ENCODE results near the gene GNE. TPM values are rescaled to one million over a fixed set of nuclear protein-coding genes. Genes with fewer than 3 reads are reported as not detected.
"Not testable (repeated sequence)": the region's sequence is repeated elsewhere in the genome, so short reads cannot be mapped to it uniquely, and the experiment has no call there.

Gene GNE
- polyA plus RNA-seq, 3 donors: 4.1 to 5.0 (median 4.5) TPM

DNA sequence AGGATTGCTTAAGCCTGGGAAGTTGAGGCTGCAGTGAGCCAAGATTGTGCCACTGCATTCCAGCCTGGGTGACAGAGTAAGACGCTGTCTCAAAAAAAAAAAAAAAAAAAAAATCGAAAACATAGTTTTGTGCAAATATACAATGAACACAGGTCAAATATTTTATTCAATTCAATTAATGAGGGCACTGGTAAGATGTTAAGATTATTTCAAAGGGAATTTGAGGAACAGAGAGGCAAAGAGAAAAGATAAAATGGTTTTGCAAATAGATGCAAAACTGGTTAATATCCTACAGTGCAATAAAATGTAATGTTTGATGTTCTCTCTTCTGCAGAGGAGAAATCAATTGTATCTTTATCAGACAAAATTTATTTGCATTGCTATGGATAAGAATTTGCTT, 39.5 kb upstream of the GNE start:
- intact Hi-C loops (cut with micrococcal nuclease): no loop called here
- Mint-ChIP-seq H3K4me1 (no peaks in the 10 kb centered on the region), H3K9me3 (no peaks in the 10 kb centered on the region), H3K4me3 (no peak overlapping the region), H3K36me3 (no peaks in the 10 kb centered on the region), H3K27ac (no peak overlapping the region), H3K27me3 (ENCODE audit: low read depth in 3 of 3) (peaks cover 0 to 3% (median 2%) of the 10 kb centered on the region in 3 donors)
- no peaks in the 10 kb centered on the region for H3K27me3 ChIP-seq (ENCODE audit: control insufficient read depth in 2 of 2, insufficient read depth in 2 of 2, low read length in 2 of 2)
- H4K20me1 ChIP-seq (ENCODE audit: insufficient read depth, low read length): no peaks in the 10 kb centered on the region
- no peak overlapping the region for H3K4me2 ChIP-seq (replicated peaks; ENCODE audit: extremely low read depth, low read length, poor library complexity, severe bottlenecking)
- no peaks in the 10 kb centered on the region for H3K79me2 ChIP-seq (ENCODE audit: insufficient read depth, low read length)
- no peaks in the 10 kb centered on the region for H3K4me1 ChIP-seq (ENCODE audit: control insufficient read depth in 1 of 2, insufficient read depth in 2 of 2, low read length in 2 of 2)
- no peaks in the 10 kb centered on the region for H3K9me3 ChIP-seq (replicated peaks in 1 of 2; ENCODE audit: control insufficient read depth in 1 of 2, insufficient read depth in 1 of 2, low read length in 2 of 2)
- no peak overlapping the region for H2AFZ ChIP-seq (ENCODE audit: insufficient read depth, low read depth, low read length, poor library complexity, severe bottlenecking)
- no CpG with 5 or more reads among the region's 2 CpGs for WGBS (ENCODE audit: insufficient coverage)
- no peak for DNase-seq
- no peak overlapping the region for H3K9ac ChIP-seq (ENCODE audit: insufficient read depth, low read length, poor library complexity, severe bottlenecking)
- no peak overlapping the region for H3K27ac ChIP-seq (ENCODE audit: low read depth in 1 of 2, low read length in 2 of 2)
- H3K4me3 ChIP-seq (replicated peaks in 1 of 3; ENCODE audit: low read depth in 2 of 3, low read length in 3 of 3): no peak overlapping the region
- no peaks in the 10 kb centered on the region for H3K36me3 ChIP-seq (replicated peaks in 1 of 2; ENCODE audit: control insufficient read depth in 1 of 2, insufficient read depth in 2 of 2, low read length in 2 of 2)
- TF ChIP-seq, protein P1, sequence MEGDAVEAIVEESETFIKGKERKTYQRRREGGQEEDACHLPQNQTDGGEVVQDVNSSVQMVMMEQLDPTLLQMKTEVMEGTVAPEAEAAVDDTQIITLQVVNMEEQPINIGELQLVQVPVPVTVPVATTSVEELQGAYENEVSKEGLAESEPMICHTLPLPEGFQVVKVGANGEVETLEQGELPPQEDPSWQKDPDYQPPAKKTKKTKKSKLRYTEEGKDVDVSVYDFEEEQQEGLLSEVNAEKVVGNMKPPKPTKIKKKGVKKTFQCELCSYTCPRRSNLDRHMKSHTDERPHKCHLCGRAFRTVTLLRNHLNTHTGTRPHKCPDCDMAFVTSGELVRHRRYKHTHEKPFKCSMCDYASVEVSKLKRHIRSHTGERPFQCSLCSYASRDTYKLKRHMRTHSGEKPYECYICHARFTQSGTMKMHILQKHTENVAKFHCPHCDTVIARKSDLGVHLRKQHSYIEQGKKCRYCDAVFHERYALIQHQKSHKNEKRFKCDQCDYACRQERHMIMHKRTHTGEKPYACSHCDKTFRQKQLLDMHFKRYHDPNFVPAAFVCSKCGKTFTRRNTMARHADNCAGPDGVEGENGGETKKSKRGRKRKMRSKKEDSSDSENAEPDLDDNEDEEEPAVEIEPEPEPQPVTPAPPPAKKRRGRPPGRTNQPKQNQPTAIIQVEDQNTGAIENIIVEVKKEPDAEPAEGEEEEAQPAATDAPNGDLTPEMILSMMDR (IDR thresholded peaks at IDR 0.05): no peak

DNA sequence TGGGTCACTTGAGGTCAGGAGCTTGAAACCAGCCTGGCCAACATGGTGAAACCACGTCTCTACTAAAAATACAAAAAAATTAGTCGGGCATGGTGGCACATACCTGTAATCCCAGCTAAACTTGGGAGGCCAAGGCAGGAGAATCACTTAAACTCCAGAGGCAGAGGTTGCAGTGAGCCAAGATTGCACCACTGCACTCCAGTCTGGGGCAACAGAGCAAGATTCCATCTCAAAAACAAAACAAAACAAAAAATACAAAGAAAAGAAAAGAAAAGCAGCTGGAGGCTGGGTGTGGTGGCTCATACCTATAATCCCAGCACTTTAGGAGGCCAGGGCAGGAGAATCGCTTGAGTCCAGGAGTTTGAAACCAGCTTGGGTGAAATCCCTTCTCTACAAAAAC, 36.7 kb upstream of the GNE start:
- H3K4me2 ChIP-seq (replicated peaks; ENCODE audit: extremely low read depth, low read length, poor library complexity, severe bottlenecking); H4K20me1 ChIP-seq (ENCODE audit: insufficient read depth, low read length); H2AFZ ChIP-seq (ENCODE audit: insufficient read depth, low read depth, low read length, poor library complexity, severe bottlenecking); DNase-seq; H3K27me3 Mint-ChIP-seq (ENCODE audit: low read depth in 3 of 3); H3K4me1 ChIP-seq (ENCODE audit: control insufficient read depth in 1 of 2, insufficient read depth in 2 of 2, low read length in 2 of 2); H3K27ac ChIP-seq (ENCODE audit: low read depth in 1 of 2, low read length in 2 of 2); H3K27me3 ChIP-seq (ENCODE audit: control insufficient read depth in 2 of 2, insufficient read depth in 2 of 2, low read length in 2 of 2); H3K9ac ChIP-seq (ENCODE audit: insufficient read depth, low read length, poor library complexity, severe bottlenecking); H3K4me3 Mint-ChIP-seq; H3K36me3 Mint-ChIP-seq; H3K9me3 Mint-ChIP-seq; H3K36me3 ChIP-seq (replicated peaks in 1 of 2; ENCODE audit: control insufficient read depth in 1 of 2, insufficient read depth in 2 of 2, low read length in 2 of 2); H3K4me3 ChIP-seq (replicated peaks in 1 of 3; ENCODE audit: low read depth in 2 of 3, low read length in 3 of 3); H3K4me1 Mint-ChIP-seq; H3K79me2 ChIP-seq (ENCODE audit: insufficient read depth, low read length); H3K9me3 ChIP-seq (replicated peaks in 1 of 2; ENCODE audit: control insufficient read depth in 1 of 2, insufficient read depth in 1 of 2, low read length in 2 of 2); intact Hi-C loops (cut with micrococcal nuclease): not testable (repeated sequence)
- 100% methylated on average over 2 of the region's 3 CpGs for WGBS (ENCODE audit: insufficient coverage)
- H3K27ac Mint-ChIP-seq: peak overlapping the region in 1 of 7 donors; percentile 46

Measured in CD14-positive monocyte (primary cell).